ENCODE data around the gene DDX51. TPM values are rescaled to one million over a fixed set of nuclear protein-coding genes. Genes with fewer than 3 reads are reported as not detected.

The DDX51 gene
- total RNA-seq, 2 experiments from 2014 or later: 58.0 to 59.3 TPM

DNA sequence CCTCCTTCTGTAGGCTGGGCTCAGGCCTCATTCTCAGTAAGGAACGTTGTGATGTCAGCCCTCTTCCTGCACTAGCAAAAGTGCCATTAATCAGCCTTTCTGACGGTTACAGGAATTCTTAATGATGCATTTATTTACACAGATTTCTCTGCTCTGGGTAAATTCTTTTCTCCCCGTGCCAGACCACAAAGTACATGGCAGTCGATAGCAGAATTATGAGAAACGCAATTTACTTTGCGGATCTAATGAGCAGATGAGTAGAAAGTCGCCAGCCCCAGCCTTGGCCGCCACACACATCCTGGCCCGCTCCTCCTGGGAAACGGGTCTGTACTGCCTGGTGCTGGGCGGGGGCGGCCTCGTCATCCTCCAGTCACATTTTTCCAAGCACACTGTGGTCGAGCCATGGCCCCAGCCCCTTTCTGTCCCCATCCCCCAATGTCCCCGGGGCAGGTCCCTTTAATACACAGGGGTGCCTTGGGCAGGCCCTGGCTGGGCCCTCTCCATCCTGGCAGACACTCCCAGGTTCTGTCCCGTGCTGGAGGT, 26.0 kb upstream of the DDX51 start:
- H3K4me3 ChIP-seq (ENCODE audit: low read length): no peak overlapping the region
- peaks cover 12% of the 10 kb centered on the region for H3K27me3 Mint-ChIP-seq
- peaks cover 40% of the 10 kb centered on the region for H3K4me1 ChIP-seq (ENCODE audit: insufficient read depth, low read length)
- peaks cover 3 to 5% of the 10 kb centered on the region in 2 experiments for H3K27me3 ChIP-seq (ENCODE audit: control insufficient read depth in 1 of 2, insufficient read depth in 2 of 2, low read length in 2 of 2)
- H3K9me3 ChIP-seq (ENCODE audit: control insufficient read depth in 1 of 2, insufficient read depth in 1 of 2, low read length in 2 of 2): peaks cover 0 to 22% of the 10 kb centered on the region in 2 experiments
- ChIA-PET POLR2A (no interaction called here), CTCF (no interaction called here)
- H3K9me3 Mint-ChIP-seq: no peaks in the 10 kb centered on the region
- TF ChIP-seq, protein P1, sequence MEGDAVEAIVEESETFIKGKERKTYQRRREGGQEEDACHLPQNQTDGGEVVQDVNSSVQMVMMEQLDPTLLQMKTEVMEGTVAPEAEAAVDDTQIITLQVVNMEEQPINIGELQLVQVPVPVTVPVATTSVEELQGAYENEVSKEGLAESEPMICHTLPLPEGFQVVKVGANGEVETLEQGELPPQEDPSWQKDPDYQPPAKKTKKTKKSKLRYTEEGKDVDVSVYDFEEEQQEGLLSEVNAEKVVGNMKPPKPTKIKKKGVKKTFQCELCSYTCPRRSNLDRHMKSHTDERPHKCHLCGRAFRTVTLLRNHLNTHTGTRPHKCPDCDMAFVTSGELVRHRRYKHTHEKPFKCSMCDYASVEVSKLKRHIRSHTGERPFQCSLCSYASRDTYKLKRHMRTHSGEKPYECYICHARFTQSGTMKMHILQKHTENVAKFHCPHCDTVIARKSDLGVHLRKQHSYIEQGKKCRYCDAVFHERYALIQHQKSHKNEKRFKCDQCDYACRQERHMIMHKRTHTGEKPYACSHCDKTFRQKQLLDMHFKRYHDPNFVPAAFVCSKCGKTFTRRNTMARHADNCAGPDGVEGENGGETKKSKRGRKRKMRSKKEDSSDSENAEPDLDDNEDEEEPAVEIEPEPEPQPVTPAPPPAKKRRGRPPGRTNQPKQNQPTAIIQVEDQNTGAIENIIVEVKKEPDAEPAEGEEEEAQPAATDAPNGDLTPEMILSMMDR (IDR thresholded peaks at IDR 0.05): no peak
- ATAC-seq (ENCODE audit: poor library complexity) (no peak), DNase-seq (no peak)
- H3K36me3 ChIP-seq (ENCODE audit: insufficient read depth, low read length): no peaks in the 10 kb centered on the region
- no peak overlapping the region for H3K4me3 Mint-ChIP-seq
- no peak overlapping the region for H3K27ac Mint-ChIP-seq
- intact Hi-C loops (cut with DNase I, micrococcal nuclease): no loop called here
- peaks cover 14% of the 10 kb centered on the region for H3K4me1 Mint-ChIP-seq (ENCODE audit: low read depth)
- no peak overlapping the region for H3K27ac ChIP-seq (ENCODE audit: low read depth in 1 of 2, low read length in 2 of 2)
- H3K36me3 Mint-ChIP-seq (ENCODE audit: low read depth): no peaks in the 10 kb centered on the region

DNA sequence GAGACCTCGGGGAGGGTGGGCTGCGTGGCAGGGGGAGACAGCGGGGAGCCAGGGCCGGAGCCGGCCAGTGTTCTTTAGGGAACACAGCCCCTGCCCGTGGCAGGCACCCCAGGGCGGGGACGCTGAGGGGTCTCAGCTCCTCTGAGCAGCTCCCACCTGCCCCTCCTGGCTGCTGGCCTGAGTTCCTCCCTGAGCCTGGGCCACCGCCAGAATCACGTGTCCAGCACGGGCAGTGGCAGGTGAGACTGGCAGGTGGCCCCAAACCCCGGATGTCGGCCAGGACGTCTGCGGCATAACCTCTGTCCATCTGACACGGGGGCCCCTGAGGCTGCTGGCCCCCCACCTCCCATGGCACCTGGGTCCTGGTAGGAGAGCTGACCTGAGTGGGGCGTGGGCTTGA, 25.3 kb upstream of the DDX51 start:
- ChIA-PET POLR2A (no interaction called here), CTCF (no interaction called here)
- DNase-seq: no peak
- intact Hi-C loops (cut with DNase I, micrococcal nuclease): loop anchor here in 1 of 2 experiments (5.0 kb wide), 1 partner anchor 173 kb away; no protein-coding TSS in a partner anchor
- Mint-ChIP-seq H3K4me3 (no peak overlapping the region), H3K9me3 (no peaks in the 10 kb centered on the region), H3K27me3 (peaks cover 7% of the 10 kb centered on the region), H3K36me3 (ENCODE audit: low read depth) (no peaks in the 10 kb centered on the region), H3K27ac (no peak overlapping the region), H3K4me1 (ENCODE audit: low read depth) (peaks cover 9% of the 10 kb centered on the region)
- Histone ChIP-seq H3K4me1 (ENCODE audit: insufficient read depth, low read length) (peaks cover 32% of the 10 kb centered on the region), H3K27ac (ENCODE audit: low read depth in 1 of 2, low read length in 2 of 2) (no peak overlapping the region), H3K27me3 (ENCODE audit: control insufficient read depth in 1 of 2, insufficient read depth in 2 of 2, low read length in 2 of 2) (peaks cover 0 to 5% of the 10 kb centered on the region in 2 experiments), H3K36me3 (ENCODE audit: insufficient read depth, low read length) (no peaks in the 10 kb centered on the region), H3K9me3 (ENCODE audit: control insufficient read depth in 1 of 2, insufficient read depth in 1 of 2, low read length in 2 of 2) (peaks cover 0 to 21% of the 10 kb centered on the region in 2 experiments), H3K4me3 (ENCODE audit: low read length) (no peak overlapping the region)
- ATAC-seq (ENCODE audit: poor library complexity): no peak
- TF ChIP-seq, protein P1 (IDR thresholded peaks at IDR 0.05): no peak

DNA sequence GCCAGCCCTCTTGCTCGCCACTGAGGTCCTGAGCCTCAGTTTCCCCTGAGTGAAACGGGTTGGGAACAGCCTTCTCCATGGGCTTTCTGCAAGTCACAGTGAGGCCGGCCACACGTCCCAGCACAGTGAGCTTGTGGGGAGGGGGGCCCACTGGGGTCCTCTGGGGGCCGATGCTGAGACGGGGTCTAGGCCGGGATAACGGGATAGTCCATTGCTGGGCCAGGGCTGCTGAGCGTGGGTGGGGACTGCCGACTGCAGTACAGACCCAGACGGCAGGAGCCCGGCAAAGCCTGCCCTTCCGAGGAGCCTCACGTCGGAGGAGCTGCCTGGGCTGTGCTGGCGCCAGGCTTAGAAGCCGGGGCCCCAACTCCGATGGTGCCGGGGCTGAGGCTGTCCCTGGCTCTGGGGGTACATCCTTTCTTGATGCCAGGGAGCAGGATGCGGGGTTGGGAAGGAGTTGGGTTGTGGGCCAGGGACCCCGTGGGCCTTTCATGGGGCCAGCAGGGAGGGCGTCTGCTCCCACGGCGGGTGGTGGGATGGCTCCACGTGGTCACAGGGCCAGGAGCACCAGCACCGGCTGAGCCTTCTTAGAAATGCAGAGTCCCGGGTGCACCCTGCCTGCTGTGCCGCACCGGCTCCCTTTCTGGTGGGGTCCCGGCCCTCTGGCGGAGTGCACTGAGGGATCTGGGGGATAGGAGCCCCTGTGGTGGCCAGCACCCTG, 24.4 kb upstream of the DDX51 start:
- Histone ChIP-seq H3K27me3 (ENCODE audit: control insufficient read depth in 1 of 2, insufficient read depth in 2 of 2, low read length in 2 of 2) (peaks cover 0 to 5% of the 10 kb centered on the region in 2 experiments), H3K4me1 (ENCODE audit: insufficient read depth, low read length) (peaks cover 30% of the 10 kb centered on the region), H3K4me3 (ENCODE audit: low read length) (no peak overlapping the region), H3K36me3 (ENCODE audit: insufficient read depth, low read length) (no peaks in the 10 kb centered on the region), H3K27ac (ENCODE audit: low read depth in 1 of 2, low read length in 2 of 2) (no peak overlapping the region), H3K9me3 (ENCODE audit: control insufficient read depth in 1 of 2, insufficient read depth in 1 of 2, low read length in 2 of 2) (peaks cover 0 to 17% of the 10 kb centered on the region in 2 experiments)
- peaks cover 13% of the 10 kb centered on the region for H3K4me1 Mint-ChIP-seq (ENCODE audit: low read depth)
- intact Hi-C loops (cut with DNase I, micrococcal nuclease): loop anchor here in 1 of 2 experiments (5.0 kb wide), 1 partner anchor 174 kb away; no protein-coding TSS in a partner anchor
- peaks cover 7% of the 10 kb centered on the region for H3K27me3 Mint-ChIP-seq
- no peaks in the 10 kb centered on the region for H3K36me3 Mint-ChIP-seq (ENCODE audit: low read depth)
- ChIA-PET CTCF (no interaction called here), POLR2A (interaction anchor here (1.2 to 1.4 kb wide), 2 partner anchors 10 to 17 kb away, joined by 3 read pairs; no protein-coding TSS in a partner anchor)
- ATAC-seq (ENCODE audit: poor library complexity) (no peak), DNase-seq (no peak)
- H3K27ac Mint-ChIP-seq: no peak overlapping the region
- H3K9me3 Mint-ChIP-seq: no peaks in the 10 kb centered on the region
- TF ChIP-seq, protein P1 (IDR thresholded peaks at IDR 0.05): no peak
- H3K4me3 Mint-ChIP-seq: no peak overlapping the region
